Thyroid gland (tissue), 4 donors: Measurements from ENCODE around the gene FRA10AC1. TPM values are rescaled to one million over a fixed set of nuclear protein-coding genes. Genes with fewer than 3 reads are reported as not detected.

Source experiments
- DNase-seq, 2 donors: peaks; one replicate each; pipeline ENCODE4 v3.0.0-alpha.2; 2019
- H3K27ac ChIP-seq, 3 donors: fragments of 200-600 bp; sonication (generic); 1 replicate in 2 of 3; 2 replicates in 1 of 3; pipeline ENCODE4 v1.5.1; 2016 to 2019; ENCODE audit warnings: mild to moderate bottlenecking in 1 of 3, moderate library complexity in 1 of 3
- H3K27me3 ChIP-seq: fragments of 200-600 bp; sonication (generic); one replicate; pipeline ENCODE4 v1.5.1; 2019
- H3K36me3 ChIP-seq, 2 donors: fragments of 200-600 bp; sonication (generic); one replicate each; pipeline ENCODE4 v1.5.1; 2016 to 2019
- H3K4me1 ChIP-seq, 2 donors: fragments of 200-600 bp; sonication (generic); one replicate each; pipeline ENCODE4 v1.5.1; 2017 to 2019
- H3K4me3 ChIP-seq, 3 donors: fragments of 200-600 bp; sonication (generic); replicated peaks in 1 of 3; 1 replicate in 2 of 3; 2 replicates in 1 of 3; pipeline ENCODE4 v1.5.1; 2016; ENCODE audit warnings: mild to moderate bottlenecking in 1 of 3
- H3K9me3 ChIP-seq: fragments of 200-600 bp; sonication (generic); one replicate; pipeline ENCODE4 v1.5.1; 2017
- CTCF ChIP-seq, 6 experiments: fragments of 200-600 bp in 3 of 6; fragments of 450-650 bp in 3 of 6; sonication (generic) in 3 of 6; IDR thresholded peaks; one replicate each; pipeline ENCODE4 v1.5.1; 2016 to 2019; ENCODE audit warnings: antibody characterized with exemption in 6 of 6, mild to moderate bottlenecking in 2 of 6, inconsistent platforms in 1 of 6, moderate library complexity in 1 of 6
- POLR2A ChIP-seq, 2 donors: fragments of 450-650 bp; IDR thresholded peaks; one replicate each; pipeline ENCODE4 v1.6.1; 2017; ENCODE audit warnings: antibody characterized with exemption in 2 of 2, mild to moderate bottlenecking in 2 of 2, moderate library complexity in 1 of 2
- WGBS, 2 donors: methylation state at CpG; one replicate each; pipeline ENCODE4 v1.1.5; 2017; 5-methylcytosine and 5-hydroxymethylcytosine counted together
- intact Hi-C: fragments of 100-400 bp; cut with DNase I; formaldehyde crosslinking; loops from one replicate; pipeline ENCODE4 v1.15.1; 2023
- total RNA-seq, 4 donors: library from RNA; depleted of rRNA; stranded (reverse); fragments of >200 nt; gene quantifications; one replicate each; pipeline ENCODE4 v1.2.3, GENCODE V29; 2016

Gene FRA10AC1
- total RNA-seq, 4 donors from 2014 or later: 18.6 to 293 (median 27.8) TPM

- Histone ChIP-seq H3K27me3 (no peaks in the 10 kb centered on the region), H3K4me3 (no peak overlapping the region), H3K9me3 (no peaks in the 10 kb centered on the region), H3K27ac (no peak overlapping the region), H3K36me3 (peaks cover 4 to 9% of the 10 kb centered on the region in 2 donors), H3K4me1 (no peaks in the 10 kb centered on the region)
- intact Hi-C loops: no loop called here
- no peak for DNase-seq
- TF ChIP-seq POLR2A (IDR thresholded peaks at IDR 0.05) (no peak), CTCF (IDR thresholded peaks at IDR 0.05) (no peak)
- 93 to 96% methylated on average over 3 of the region's 3 CpGs for whole genome bisulfite sequencing, 2 donors
These were observed 34.6 kb downstream of the FRA10AC1 start for GRCh38 chr10:93667795-93668194.

GRCh38 chr10:93666030-93666429 is 36.4 kb downstream of the FRA10AC1 start:
- intact Hi-C loops: no loop called here
- Histone ChIP-seq H3K4me3 (no peak overlapping the region), H3K27ac (no peak overlapping the region), H3K27me3 (no peaks in the 10 kb centered on the region), H3K9me3 (no peaks in the 10 kb centered on the region), H3K36me3 (peaks cover 4 to 9% of the 10 kb centered on the region in 2 donors), H3K4me1 (no peaks in the 10 kb centered on the region)
- TF ChIP-seq POLR2A (IDR thresholded peaks at IDR 0.05) (no peak), CTCF (IDR thresholded peaks at IDR 0.05) (no peak)
- no peak for DNase-seq
- WGBS, 2 donors: 96 to 97% methylated on average over 4 of the region's 4 CpGs

GRCh38 chr10:93657757-93658156 is 44.6 kb downstream of the FRA10AC1 start:
- DNase-seq: no peak
- no peaks in the 10 kb centered on the region for H3K27me3 ChIP-seq
- intact Hi-C loops: no loop called here
- H3K36me3 ChIP-seq: no peaks in the 10 kb centered on the region
- WGBS, 2 donors: 71 to 76% methylated on average over 1 of the region's 1 CpG
- H3K4me1 ChIP-seq: no peaks in the 10 kb centered on the region
- no peaks in the 10 kb centered on the region for H3K9me3 ChIP-seq
- TF ChIP-seq CTCF (IDR thresholded peaks at IDR 0.05) (no peak), POLR2A (IDR thresholded peaks at IDR 0.05) (no peak)
- no peak overlapping the region for H3K27ac ChIP-seq
- no peak overlapping the region for H3K4me3 ChIP-seq

GRCh38 chr10:93656155-93656554 is 46.2 kb downstream of the FRA10AC1 start:
- Histone ChIP-seq H3K36me3 (no peaks in the 10 kb centered on the region), H3K27ac (no peak overlapping the region), H3K9me3 (no peaks in the 10 kb centered on the region), H3K4me3 (no peak overlapping the region), H3K27me3 (no peaks in the 10 kb centered on the region), H3K4me1 (no peaks in the 10 kb centered on the region)
- WGBS, 2 donors: 84 to 96% methylated on average over 1 of the region's 1 CpG
- DNase-seq: no peak
- intact Hi-C loops: no loop called here
- TF ChIP-seq CTCF (IDR thresholded peaks at IDR 0.05): no peak
- no peak for TF ChIP-seq POLR2A (IDR thresholded peaks at IDR 0.05)

- Histone ChIP-seq H3K27me3 (no peaks in the 10 kb centered on the region), H3K36me3 (no peaks in the 10 kb centered on the region), H3K4me3 (no peak overlapping the region), H3K4me1 (no peaks in the 10 kb centered on the region), H3K9me3 (no peaks in the 10 kb centered on the region), H3K27ac (no peak overlapping the region)
- DNase-seq: no peak
- 80 to 85% methylated on average over 1 of the region's 1 CpG for WGBS, 2 donors
- TF ChIP-seq POLR2A (IDR thresholded peaks at IDR 0.05) (no peak), CTCF (IDR thresholded peaks at IDR 0.05) (no peak)
- intact Hi-C loops: no loop called here
These were observed 48.2 kb downstream of the FRA10AC1 start for GRCh38 chr10:93654201-93654600.
